Erythroblast (primary cell): ENCODE data around the gene APLNR.

Experiments used
- GATA1 ChIP-seq: IDR thresholded peaks from 2 replicates; pipeline ENCODE4 v1.6.1; 2011; ENCODE audit warnings: low read depth, mild to moderate bottlenecking, control low read depth, low read length, moderate library complexity
- POLR2A ChIP-seq: IDR thresholded peaks from 2 replicates; pipeline ENCODE4 v1.6.1; 2011; ENCODE audit warnings: mild to moderate bottlenecking, low read length

DNA sequence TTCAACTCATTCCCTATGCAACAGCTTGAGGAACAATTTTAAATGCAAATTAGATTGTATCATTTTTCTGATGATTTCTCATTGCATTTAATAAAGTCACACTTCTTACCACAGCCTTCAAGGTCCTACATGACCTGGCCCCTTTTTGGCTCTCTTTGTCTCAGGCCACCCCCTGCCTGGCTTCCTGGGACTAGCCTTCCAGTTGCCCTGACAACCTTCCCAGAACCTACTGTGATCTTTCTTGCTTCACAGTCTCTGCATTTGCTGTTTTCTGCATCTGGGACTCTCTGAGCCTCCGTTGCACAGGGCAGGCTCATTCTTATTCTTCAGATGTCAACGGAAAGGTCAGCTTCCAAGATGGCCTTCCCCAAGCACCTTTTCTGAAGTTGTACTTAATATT, 12.9 kb downstream of the APLNR start:
- TF ChIP-seq POLR2A, result no peak
- no peak for TF ChIP-seq GATA1
